NCI-H2107 (cell line): ENCODE data around the gene PLEKHB1.
A peak's percentile ranks its signal among the peaks of the same experiment; 100 is the strongest.
"Not testable (repeated sequence)": the region's sequence is repeated elsewhere in the genome, so short reads cannot be mapped to it uniquely, and the experiment has no call there.

Experiments
- DNase-seq: peaks from one replicate; lab custom pipeline; 2025; lab: John Stamatoyannopoulos, UW

Gene PLEKHB1

DNA sequence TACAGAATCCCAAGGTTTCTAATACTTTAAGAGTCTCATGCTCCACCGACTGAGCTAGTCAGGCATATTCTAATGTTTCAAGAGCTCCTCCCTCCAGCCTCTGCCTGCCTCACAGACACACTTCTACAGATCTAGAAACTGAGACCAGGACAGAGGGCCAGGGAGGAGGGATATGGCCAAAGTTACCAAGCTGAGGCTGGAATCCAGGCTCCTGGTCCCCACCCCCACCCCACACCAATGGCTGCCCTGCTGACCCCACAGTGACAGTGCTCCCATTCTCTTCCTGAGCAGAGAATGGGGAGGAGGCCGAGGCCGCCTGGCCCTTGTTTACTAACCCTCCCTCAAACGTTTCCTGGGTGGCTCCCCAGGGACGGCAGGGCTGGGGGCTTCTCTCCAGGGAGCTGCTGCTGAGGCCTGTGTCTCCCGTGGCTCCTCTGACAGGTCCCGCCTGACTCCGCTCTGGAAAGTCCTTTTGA, 2.2 kb downstream of the PLEKHB1 start:
- DNase-seq = no peak

GRCh38 chr11:73649206-73649605, 2.8 kb downstream of the PLEKHB1 start:
- no peak for DNase-seq

DNA sequence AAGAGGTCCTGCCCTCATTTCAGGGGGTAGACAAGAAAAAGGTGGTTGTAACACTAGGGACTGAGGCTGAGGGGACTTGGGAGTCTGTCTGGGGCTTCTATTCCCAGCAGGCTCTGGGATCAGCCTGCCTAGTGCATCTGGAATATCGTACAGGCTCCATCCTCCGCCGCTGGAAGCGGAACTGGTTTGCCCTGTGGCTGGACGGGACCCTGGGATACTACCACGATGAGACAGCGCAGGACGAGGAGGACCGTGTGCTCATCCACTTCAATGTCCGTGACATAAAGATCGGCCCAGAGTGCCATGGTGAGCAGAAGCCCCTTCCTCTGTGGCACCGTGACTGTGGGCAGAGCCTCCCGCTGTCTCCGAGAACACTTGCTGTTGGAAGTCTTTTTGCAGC, 4.0 kb downstream of the PLEKHB1 start:
- DNase-seq = no peak

DNA sequence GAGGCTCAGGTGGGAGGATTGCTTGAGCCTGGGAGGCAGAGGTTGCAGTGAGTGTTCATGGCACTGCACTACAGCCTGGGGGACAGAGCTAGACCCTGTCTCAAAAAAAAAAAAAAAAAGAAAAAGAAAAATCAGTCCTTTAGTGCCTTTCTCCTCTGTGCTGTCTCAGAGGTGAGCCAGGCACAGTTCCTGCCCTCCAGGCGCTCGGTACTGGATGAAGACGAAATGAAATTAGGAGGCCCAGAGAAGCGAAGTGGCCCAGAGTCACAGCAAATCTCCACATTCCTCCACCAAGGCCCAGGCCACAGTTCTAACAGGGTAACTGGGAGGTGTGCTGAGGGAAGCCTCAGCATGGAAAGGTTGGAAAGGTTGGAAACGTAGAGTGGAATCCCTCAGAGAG, 4.9 kb downstream of the PLEKHB1 start:
- no peak for DNase-seq

DNA sequence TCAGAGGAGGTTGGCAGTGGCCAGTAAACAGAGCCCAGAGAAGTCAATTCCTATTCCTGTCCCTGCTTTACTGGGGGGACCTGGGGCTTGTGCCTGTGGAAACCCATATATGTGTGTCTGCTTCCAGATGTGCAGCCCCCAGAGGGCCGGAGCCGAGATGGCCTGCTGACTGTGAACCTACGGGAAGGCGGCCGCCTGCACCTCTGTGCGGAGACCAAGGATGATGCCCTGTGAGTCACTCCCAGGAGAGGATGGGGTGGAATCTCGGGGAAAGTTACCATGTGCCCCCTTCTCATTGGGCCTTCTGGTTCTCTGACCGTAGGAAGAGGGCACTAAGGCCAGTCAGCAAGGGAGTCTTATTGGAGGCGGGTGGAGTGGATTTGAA, 5.3 kb downstream of the PLEKHB1 start:
- DNase-seq = no peak

DNA sequence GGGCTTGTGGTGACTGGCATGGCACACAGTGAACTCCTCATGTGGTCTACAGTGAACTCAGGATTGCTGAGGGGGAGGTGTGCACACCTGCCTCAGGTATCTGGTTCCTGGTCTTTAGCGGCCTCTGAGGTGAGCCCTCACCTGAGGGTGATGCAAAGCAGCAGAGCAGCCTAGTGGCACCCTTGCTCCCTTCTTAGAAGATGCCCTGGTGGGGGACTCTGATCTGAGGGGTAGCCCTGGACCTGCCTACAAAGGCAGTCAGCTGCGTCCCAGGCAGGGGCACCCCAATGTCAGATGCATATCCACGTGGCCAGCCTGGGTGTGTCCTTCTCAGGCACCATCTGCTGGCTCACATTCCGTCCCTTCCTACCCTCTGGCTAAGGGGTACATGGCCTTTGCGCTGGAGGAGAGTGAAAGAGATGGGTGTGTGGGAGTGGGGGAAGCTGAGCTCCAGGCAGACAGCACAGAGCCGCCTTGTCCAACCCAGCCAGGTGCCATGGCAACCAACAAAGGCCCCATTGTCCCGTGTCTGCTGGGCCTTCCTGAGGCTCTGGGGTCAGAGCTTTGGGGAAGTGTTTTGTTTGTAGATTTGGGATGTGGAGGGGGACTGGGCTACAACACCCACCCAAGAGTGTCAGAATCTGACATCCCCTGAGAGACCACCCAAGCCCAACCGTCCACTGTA, 5.8 kb downstream of the PLEKHB1 start:
- peak; percentile 18 for DNase-seq

DNA sequence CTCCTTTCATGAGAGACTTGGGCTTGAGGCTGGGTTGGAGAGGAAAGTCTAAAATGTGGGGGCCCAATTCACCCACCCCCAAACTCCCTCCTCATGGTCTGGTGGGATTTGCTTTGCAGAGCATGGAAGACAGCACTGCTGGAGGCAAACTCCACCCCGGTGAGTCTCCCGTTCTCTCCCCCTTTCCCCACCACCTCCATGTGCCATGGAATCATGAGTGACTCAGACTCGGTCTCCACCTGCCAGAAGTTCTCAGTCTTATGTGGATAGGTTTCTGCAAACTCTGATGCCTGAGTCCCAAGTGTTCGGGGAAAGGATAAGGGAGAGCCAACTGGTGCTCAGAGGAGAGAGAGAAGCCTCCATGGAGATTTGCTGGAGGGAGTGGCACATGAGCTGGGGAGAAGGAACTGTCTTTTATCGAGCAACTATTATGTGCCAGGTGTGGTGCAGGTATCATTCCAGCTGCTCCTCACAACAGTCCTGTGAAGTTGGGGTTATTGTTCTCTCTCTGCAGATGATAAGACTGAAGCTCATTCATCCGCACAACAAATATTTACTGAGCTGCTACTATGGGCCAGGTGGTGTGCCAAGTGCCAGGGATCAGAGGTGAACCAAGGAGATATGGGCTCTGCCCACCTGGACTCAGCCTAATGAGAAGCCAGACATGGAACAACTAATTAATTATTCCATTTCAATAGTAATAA, 6.6 kb downstream of the PLEKHB1 start:
- no peak for DNase-seq

GRCh38 chr11:73653996-73654395, 7.6 kb downstream of the PLEKHB1 start:
- DNase-seq = no peak

DNA sequence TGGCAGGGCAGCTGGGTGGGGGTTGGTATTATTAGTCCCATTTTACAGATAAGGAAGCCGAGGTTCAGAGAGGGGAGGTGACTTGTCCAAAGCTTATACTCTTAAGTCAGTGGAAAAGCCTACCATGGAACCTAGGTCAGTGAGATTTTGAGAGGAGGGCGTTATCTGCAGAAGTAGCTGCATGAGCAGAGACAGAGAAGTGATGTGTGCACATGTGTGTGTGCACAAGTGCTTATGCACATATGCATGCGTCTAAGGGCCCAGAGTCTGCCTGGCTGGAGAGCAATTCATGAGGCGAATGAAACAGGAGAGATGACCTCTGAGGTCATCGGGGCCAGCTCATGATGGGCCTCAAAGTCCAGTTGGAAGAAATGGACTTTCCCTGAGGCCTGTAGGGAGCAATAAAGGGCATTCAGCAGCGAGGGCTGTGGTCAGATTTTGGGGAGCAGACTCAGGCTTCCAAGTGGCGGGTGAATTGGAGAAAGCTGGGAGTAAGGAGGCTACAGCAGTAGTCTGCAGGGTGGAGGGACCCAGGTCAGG, 8.2 kb downstream of the PLEKHB1 start:
- DNase-seq = no peak

- no peak for DNase-seq
Measured at GRCh38 chr11:73655686-73656085, 9.3 kb downstream of the PLEKHB1 start.

- DNase-seq = no peak
Measured at GRCh38 chr11:73656985-73657384, 10.6 kb downstream of the PLEKHB1 start.

DNA sequence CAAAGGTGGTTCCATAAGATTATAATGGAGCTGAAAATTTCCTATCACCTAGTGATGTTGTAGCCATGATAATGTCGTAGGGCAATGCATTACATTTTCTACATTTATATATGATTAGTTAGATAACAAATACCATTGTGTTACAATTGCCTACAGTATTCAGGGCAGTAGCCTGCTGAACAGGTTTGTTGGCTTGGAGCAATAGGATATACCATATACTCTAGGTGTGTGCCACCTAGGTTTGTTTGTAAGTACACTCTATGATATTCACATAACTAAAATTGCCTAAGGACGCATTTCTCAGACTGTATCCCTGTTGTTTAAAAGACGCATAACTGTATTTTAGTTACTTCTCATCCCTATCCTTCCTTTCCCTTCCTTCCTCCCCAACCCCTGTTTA, 13.6 kb downstream of the PLEKHB1 start:
- no peak for DNase-seq

GRCh38 chr11:73660497-73661034, 14.2 kb downstream of the PLEKHB1 start:
- no peak for DNase-seq

- peak; percentile 81 for DNase-seq
Measured at GRCh38 chr11:73661035-73661628, 14.8 kb downstream of the PLEKHB1 start.

DNA sequence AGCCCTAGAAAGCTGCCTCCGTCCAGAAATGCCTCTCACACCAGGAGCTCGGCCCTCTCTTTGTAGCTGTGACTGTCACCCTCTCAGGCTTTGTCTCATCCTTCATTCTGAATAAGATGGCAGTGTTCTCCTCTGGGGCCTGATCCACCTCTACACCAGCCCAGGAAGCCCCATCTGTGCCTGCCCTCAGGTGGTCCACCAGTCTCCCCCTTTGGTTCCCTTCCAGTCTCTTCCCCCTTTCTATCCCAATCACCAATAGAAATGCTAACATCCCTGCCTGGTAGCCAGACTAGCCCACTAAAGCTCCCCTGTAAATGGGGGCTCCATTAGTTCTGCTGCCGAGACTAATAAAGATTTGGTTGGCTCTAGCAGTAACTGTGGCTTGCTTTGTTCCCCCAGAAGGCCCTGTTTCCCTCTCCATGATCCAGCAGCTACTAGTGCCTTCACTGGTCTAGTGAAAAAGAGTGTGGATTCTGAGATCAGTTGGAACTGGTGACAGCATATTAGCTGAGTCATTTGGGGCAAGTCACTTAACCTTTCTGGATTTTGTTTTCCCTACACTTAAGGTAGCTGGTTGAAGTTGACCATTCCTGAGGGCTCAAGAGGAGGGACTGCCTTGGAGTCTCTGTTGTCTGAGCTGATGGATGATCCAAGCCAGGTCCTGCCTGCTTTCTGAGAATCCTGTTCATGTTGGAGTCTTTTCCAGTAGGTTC, 16.2 kb downstream of the PLEKHB1 start:
- no peak for DNase-seq

DNA sequence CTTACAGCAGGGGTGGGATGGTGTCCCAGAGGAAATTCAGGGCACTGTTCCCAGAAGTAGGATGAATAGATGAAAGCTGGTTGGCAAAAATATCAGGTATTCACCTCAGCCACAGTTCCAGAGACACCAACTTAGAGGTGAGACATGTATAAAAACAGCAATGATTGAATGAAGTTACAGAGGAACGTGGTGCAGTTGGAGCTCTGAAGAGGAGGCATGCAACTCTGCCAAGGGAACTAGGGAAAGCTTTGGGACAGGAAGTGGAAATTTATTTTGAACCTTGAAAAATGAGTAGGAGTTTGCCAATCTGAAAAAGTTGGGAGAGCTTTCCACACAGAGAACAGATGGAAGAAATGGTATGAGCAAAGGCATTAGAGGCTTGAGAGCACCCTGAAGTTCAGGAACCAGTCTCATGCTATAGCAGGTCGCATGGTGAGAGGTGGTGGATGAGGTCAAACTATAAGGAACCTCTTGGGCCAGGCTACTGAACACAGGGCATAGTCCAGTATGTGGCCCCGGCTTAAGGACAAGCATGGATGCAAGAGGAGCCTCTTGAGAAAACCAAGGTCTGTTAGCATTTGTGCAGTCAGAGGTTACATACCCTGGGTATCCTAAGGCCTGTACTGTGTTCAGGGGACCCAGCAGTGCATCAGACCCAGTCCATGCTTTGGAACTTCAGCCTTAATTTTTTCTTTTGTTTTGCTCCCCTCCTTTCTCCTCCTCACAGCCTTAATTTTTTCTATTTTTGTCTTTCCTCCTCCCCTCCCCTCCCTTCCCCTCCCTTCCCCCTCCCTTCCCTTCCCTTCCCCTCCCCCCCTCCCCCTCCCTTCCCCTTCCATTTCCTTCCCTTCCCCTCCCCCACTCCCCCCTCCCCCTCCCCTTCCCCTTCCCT, 17.5 kb downstream of the PLEKHB1 start:
- DNase-seq = no peak

GRCh38 chr11:73664877-73665276, 18.5 kb downstream of the PLEKHB1 start:
- no peak for DNase-seq

- no peak for DNase-seq
Measured at GRCh38 chr11:73667891-73668290, 21.5 kb downstream of the PLEKHB1 start.

GRCh38 chr11:73670808-73671207, 24.4 kb downstream of the PLEKHB1 start:
- no peak for DNase-seq

DNA sequence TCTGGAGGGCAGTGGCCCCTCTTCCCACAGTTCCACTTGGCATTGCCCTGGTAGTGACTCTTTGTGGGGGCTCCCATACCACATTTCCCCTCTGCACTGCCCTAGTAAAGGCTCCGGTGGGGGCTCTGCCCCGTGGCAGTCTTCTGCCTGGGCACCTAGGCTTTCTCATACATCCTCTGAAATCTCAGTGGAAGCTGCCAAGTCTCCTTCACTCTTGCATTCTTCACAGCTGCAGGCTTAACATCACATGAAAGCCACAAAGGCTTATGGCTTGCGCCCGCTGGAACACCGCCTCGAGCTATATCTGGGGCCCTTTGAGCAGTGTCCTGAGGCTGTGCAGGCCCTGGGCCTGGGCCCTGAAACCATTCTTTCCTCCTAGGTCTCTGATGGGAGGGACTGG, 25.3 kb downstream of the PLEKHB1 start:
- no peak for DNase-seq

DNA sequence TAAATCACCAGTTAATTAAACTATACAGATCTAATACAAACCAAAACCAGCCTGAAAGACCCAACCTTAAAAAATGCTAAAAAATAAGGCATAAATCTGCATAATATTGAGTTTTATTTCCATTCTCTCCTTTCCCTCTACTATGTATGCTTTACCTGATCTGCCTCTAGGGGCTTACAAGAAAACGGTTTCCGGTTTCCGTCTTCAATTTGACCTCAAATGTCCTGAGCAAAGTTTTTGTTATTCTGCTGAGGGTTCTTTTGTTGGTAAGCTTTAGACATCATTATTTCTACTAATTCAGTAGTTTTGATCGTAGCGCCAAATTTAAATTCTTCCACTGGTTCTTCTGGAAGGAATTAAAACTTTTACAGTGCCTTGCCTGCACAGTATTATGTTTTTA, 30.2 kb downstream of the PLEKHB1 start:
- DNase-seq = not testable (repeated sequence)
